H1 (cell line): ENCODE data around the gene RAVER2.

ENCODE experiments used
- ATF3 ChIP-seq: IDR thresholded peaks from 2 replicates; pipeline ENCODE4 v1.6.1; 2011; ENCODE audit warnings: low read depth, mild to moderate bottlenecking, low read length; ENCODE audit not compliant: insufficient read depth
- CTCF ChIP-seq, 3 experiments: IDR thresholded peaks; 1 replicate in 2 of 3; 2 replicates in 1 of 3; pipeline versions ENCODE4 v1.5.1 to v1.6.1; 2011; ENCODE audit warnings: low read length in 3 of 3, mild to moderate bottlenecking in 3 of 3, inconsistent platforms in 2 of 3, low read depth in 1 of 3, moderate library complexity in 1 of 3; ENCODE audit not compliant: insufficient read depth in 1 of 3; ENCODE audit errors: control extremely low read depth in 1 of 3
- EZH2 ChIP-seq: fragments of 200-600 bp; sonication (generic); IDR thresholded peaks from 2 replicates; pipeline ENCODE4 v1.7.1; 2012; ENCODE audit warnings: low read depth, mild to moderate bottlenecking, moderate library complexity, low read length, inconsistent platforms; ENCODE audit not compliant: severe bottlenecking
- POLR2A ChIP-seq, 2 experiments: IDR thresholded peaks; 1 replicate in 1 of 2; 2 replicates in 1 of 2; pipeline ENCODE4 v1.6.1; 2011; ENCODE audit warnings: low read depth in 2 of 2, low read length in 2 of 2, mild to moderate bottlenecking in 2 of 2; ENCODE audit errors: control extremely low read depth in 1 of 2
- TAF1 ChIP-seq: IDR thresholded peaks from 2 replicates; pipeline ENCODE4 v1.6.1; 2011; ENCODE audit warnings: mild to moderate bottlenecking, low read depth, low read length

DNA sequence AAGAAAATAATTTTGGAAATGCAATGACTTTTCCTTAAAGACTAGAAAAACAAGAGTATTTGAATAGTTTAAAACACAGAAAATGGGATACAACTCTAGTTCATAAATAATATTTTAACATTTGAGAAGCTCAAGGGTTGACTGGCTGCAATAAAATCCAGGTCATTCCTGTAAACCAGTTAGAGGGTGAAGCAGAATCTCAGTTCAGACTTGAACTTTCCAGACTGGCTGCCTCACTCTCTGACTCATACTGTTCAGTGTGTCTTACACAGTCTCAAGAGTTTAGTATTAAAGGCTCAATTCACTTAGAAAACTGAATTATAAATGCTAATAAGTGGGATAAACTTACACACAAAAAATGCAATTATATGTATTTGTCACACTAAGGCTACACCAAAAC, 89.9 kb downstream of the RAVER2 start:
- no peak for TF ChIP-seq CTCF (IDR thresholded peaks at IDR 0.05; ENCODE audit: control extremely low read depth in 1 of 3, insufficient read depth in 1 of 3, low read depth in 1 of 3, low read length in 3 of 3)
- no peak for TF ChIP-seq TAF1
- TF ChIP-seq POLR2A (IDR thresholded peaks at IDR 0.05; ENCODE audit: control extremely low read depth in 1 of 2, low read depth in 2 of 2, low read length in 2 of 2): no peak
- TF ChIP-seq ATF3: no peak
- TF ChIP-seq EZH2: no peak
